T-helper 1 cell treated with Interleukin-12 subunit alpha and Interleukin-12 subunit beta and Interleukin-4 antibody, amounts not matched to agents 30 μg/mL and 1 μg/mL, for 36 hours (primary cell): Measurements from ENCODE around the gene SUN1.
"Not testable (repeated sequence)": the region's sequence is repeated elsewhere in the genome, so short reads cannot be mapped to it uniquely, and the experiment has no call there.

ENCODE experiments used
- H3K27ac Mint-ChIP-seq: one replicate; pipeline ENCODE4 v1.8.0; 2021; ENCODE audit warnings: mild to moderate bottlenecking, mixed read lengths
- H3K27me3 Mint-ChIP-seq: one replicate; pipeline ENCODE4 v1.8.0; 2021; ENCODE audit warnings: low read depth, mixed read lengths
- H3K36me3 Mint-ChIP-seq: one replicate; pipeline ENCODE4 v1.8.0; 2021; ENCODE audit warnings: low read depth, mixed read lengths
- H3K4me1 Mint-ChIP-seq: one replicate; pipeline ENCODE4 v1.8.0; 2021; ENCODE audit warnings: low read depth, mixed read lengths
- H3K4me3 Mint-ChIP-seq: one replicate; pipeline ENCODE4 v1.8.0; 2021; ENCODE audit warnings: mild to moderate bottlenecking, moderate library complexity, mixed read lengths
- H3K9me3 Mint-ChIP-seq: one replicate; pipeline ENCODE4 v1.8.0; 2021; ENCODE audit warnings: mixed read lengths

The SUN1 gene

GRCh38 chr7:798921-799470, 33.3 kb upstream of the SUN1 start:
- no peaks in the 10 kb centered on the region for H3K36me3 Mint-ChIP-seq
- H3K27me3 Mint-ChIP-seq = no peaks in the 10 kb centered on the region
- no peak overlapping the region for H3K4me3 Mint-ChIP-seq
- no peak overlapping the region for H3K27ac Mint-ChIP-seq
- no peaks in the 10 kb centered on the region for H3K4me1 Mint-ChIP-seq
- H3K9me3 Mint-ChIP-seq = no peaks in the 10 kb centered on the region

GRCh38 chr7:800692-801091, 31.6 kb upstream of the SUN1 start:
- H3K4me3 Mint-ChIP-seq = no peak overlapping the region
- no peaks in the 10 kb centered on the region for H3K9me3 Mint-ChIP-seq
- no peaks in the 10 kb centered on the region for H3K36me3 Mint-ChIP-seq
- H3K27ac Mint-ChIP-seq = no peak overlapping the region
- H3K4me1 Mint-ChIP-seq = peaks cover 2% of the 10 kb centered on the region
- no peaks in the 10 kb centered on the region for H3K27me3 Mint-ChIP-seq

- not testable (repeated sequence) for H3K4me1 Mint-ChIP-seq, H3K36me3 Mint-ChIP-seq, H3K27me3 Mint-ChIP-seq, H3K9me3 Mint-ChIP-seq, H3K27ac Mint-ChIP-seq, H3K4me3 Mint-ChIP-seq
Measured at GRCh38 chr7:801351-801750, 30.9 kb upstream of the SUN1 start.

- Mint-ChIP-seq H3K4me1 (peaks cover 2% of the 10 kb centered on the region), H3K36me3 (no peaks in the 10 kb centered on the region), H3K4me3 (no peak overlapping the region), H3K27me3 (no peaks in the 10 kb centered on the region), H3K27ac (no peak overlapping the region), H3K9me3 (no peaks in the 10 kb centered on the region)
Measured at GRCh38 chr7:801940-802381, 30.3 kb upstream of the SUN1 start.

- no peaks in the 10 kb centered on the region for H3K27me3 Mint-ChIP-seq
- no peak overlapping the region for H3K4me3 Mint-ChIP-seq
- no peak overlapping the region for H3K27ac Mint-ChIP-seq
- no peaks in the 10 kb centered on the region for H3K9me3 Mint-ChIP-seq
- H3K4me1 Mint-ChIP-seq = peaks cover 2% of the 10 kb centered on the region
- H3K36me3 Mint-ChIP-seq = no peaks in the 10 kb centered on the region
Measured at GRCh38 chr7:802500-803242, 29.6 kb upstream of the SUN1 start.

- Mint-ChIP-seq H3K36me3 (no peaks in the 10 kb centered on the region), H3K4me3 (no peak overlapping the region), H3K27me3 (peaks cover 1% of the 10 kb centered on the region), H3K4me1 (peaks cover 2% of the 10 kb centered on the region), H3K9me3 (no peaks in the 10 kb centered on the region), H3K27ac (no peak overlapping the region)
Measured at GRCh38 chr7:803243-803635, 29.0 kb upstream of the SUN1 start.

GRCh38 chr7:803796-804195, 28.5 kb upstream of the SUN1 start:
- H3K9me3 Mint-ChIP-seq, H3K36me3 Mint-ChIP-seq, H3K27me3 Mint-ChIP-seq, H3K4me3 Mint-ChIP-seq, H3K27ac Mint-ChIP-seq, H3K4me1 Mint-ChIP-seq: not testable (repeated sequence)

- H3K27ac Mint-ChIP-seq = no peak overlapping the region
- H3K36me3 Mint-ChIP-seq = peaks cover 1% of the 10 kb centered on the region
- H3K9me3 Mint-ChIP-seq = no peaks in the 10 kb centered on the region
- no peak overlapping the region for H3K4me3 Mint-ChIP-seq
- peaks cover 13% of the 10 kb centered on the region for H3K27me3 Mint-ChIP-seq
- H3K4me1 Mint-ChIP-seq = peaks cover 2% of the 10 kb centered on the region
Measured at GRCh38 chr7:805261-805660, 27.0 kb upstream of the SUN1 start.

- Mint-ChIP-seq H3K27ac (no peak overlapping the region), H3K36me3 (peaks cover 11% of the 10 kb centered on the region), H3K27me3 (peaks cover 40% of the 10 kb centered on the region), H3K4me1 (peaks cover 36% of the 10 kb centered on the region), H3K9me3 (no peaks in the 10 kb centered on the region), H3K4me3 (peak overlapping the region; percentile 74)
Measured at GRCh38 chr7:815284-816216, 16.7 kb upstream of the SUN1 start.

- no peaks in the 10 kb centered on the region for H3K9me3 Mint-ChIP-seq
- H3K4me3 Mint-ChIP-seq = peak overlapping the region; percentile 61
- H3K27me3 Mint-ChIP-seq = peaks cover 39% of the 10 kb centered on the region
- no peak overlapping the region for H3K27ac Mint-ChIP-seq
- peaks cover 13% of the 10 kb centered on the region for H3K36me3 Mint-ChIP-seq
- peaks cover 40% of the 10 kb centered on the region for H3K4me1 Mint-ChIP-seq
Measured at GRCh38 chr7:816300-816750, 16.0 kb upstream of the SUN1 start.

- Mint-ChIP-seq H3K36me3 (peaks cover 13% of the 10 kb centered on the region), H3K9me3 (no peaks in the 10 kb centered on the region), H3K27ac (peak overlapping the region; percentile 73), H3K4me1 (peaks cover 37% of the 10 kb centered on the region), H3K27me3 (peaks cover 34% of the 10 kb centered on the region), H3K4me3 (peak overlapping the region; percentile 90)
Measured at GRCh38 chr7:816751-817671, 15.3 kb upstream of the SUN1 start.

- Mint-ChIP-seq H3K4me1 (peaks cover 30% of the 10 kb centered on the region), H3K27ac (no peak overlapping the region), H3K27me3 (peaks cover 25% of the 10 kb centered on the region), H3K36me3 (peaks cover 15% of the 10 kb centered on the region), H3K4me3 (peak overlapping the region; percentile 90), H3K9me3 (no peaks in the 10 kb centered on the region)
Measured at GRCh38 chr7:818031-818699, 14.1 kb upstream of the SUN1 start.

GRCh38 chr7:820341-820740, 11.9 kb upstream of the SUN1 start:
- no peak overlapping the region for H3K27ac Mint-ChIP-seq
- H3K4me3 Mint-ChIP-seq = no peak overlapping the region
- H3K4me1 Mint-ChIP-seq = peaks cover 22% of the 10 kb centered on the region

More at GRCh38 chr7:820341-820740, 11.9 kb upstream of the SUN1 start:
- H3K36me3 Mint-ChIP-seq = peaks cover 16% of the 10 kb centered on the region
- no peaks in the 10 kb centered on the region for H3K9me3 Mint-ChIP-seq
- H3K27me3 Mint-ChIP-seq = peaks cover 7% of the 10 kb centered on the region
